Stimulated activated CD8-positive, alpha-beta memory T cell treated with anti-CD3 and anti-CD28 coated beads, Interleukin-4, amount 100 ng/mL, for 1 hour (primary cell): ENCODE results near the gene DIP2C.

ENCODE experiments used
- DNase-seq, 2 donors: peaks; one replicate each; pipeline ENCODE4 v3.0.0-alpha.2; 2020; ENCODE audit warnings: low read depth in 2 of 2, low spot score in 1 of 2

Gene DIP2C

GRCh38 chr10:628386-629045 is 61.0 kb downstream of the DIP2C start:
- no peak for DNase-seq

GRCh38 chr10:627032-627992 is 62.2 kb downstream of the DIP2C start:
- DNase-seq, result no peak

- no peak for DNase-seq
These were observed 63.4 kb downstream of the DIP2C start for GRCh38 chr10:625751-626711.

GRCh38 chr10:625333-625696 is 64.2 kb downstream of the DIP2C start:
- DNase-seq, result no peak

GRCh38 chr10:624605-625332 is 64.7 kb downstream of the DIP2C start:
- DNase-seq, result no peak

- DNase-seq, result no peak
These were observed 65.2 kb downstream of the DIP2C start for GRCh38 chr10:624312-624604.

GRCh38 chr10:623477-624311 is 65.8 kb downstream of the DIP2C start:
- DNase-seq, result no peak

GRCh38 chr10:623014-623413 is 66.5 kb downstream of the DIP2C start:
- DNase-seq, result no peak

GRCh38 chr10:621981-622740 is 67.3 kb downstream of the DIP2C start:
- DNase-seq, result no peak

GRCh38 chr10:621513-621912 is 68.0 kb downstream of the DIP2C start:
- DNase-seq, result no peak

- DNase-seq, result no peak
These were observed 68.5 kb downstream of the DIP2C start for GRCh38 chr10:620971-621370.

- DNase-seq, result no peak
These were observed 69.1 kb downstream of the DIP2C start for GRCh38 chr10:620417-620816.

- DNase-seq, result no peak
These were observed 69.8 kb downstream of the DIP2C start for GRCh38 chr10:619710-620109.

- no peak for DNase-seq
These were observed 71.1 kb downstream of the DIP2C start for GRCh38 chr10:618229-618989.

- no peak for DNase-seq
These were observed 72.0 kb downstream of the DIP2C start for GRCh38 chr10:617471-617870.

GRCh38 chr10:615583-616152 is 73.8 kb downstream of the DIP2C start:
- no peak for DNase-seq

- no peak for DNase-seq
These were observed 74.5 kb downstream of the DIP2C start for GRCh38 chr10:614790-615582.
